Hepatocyte (in vitro differentiated cells): ENCODE measurements around the gene FSIP1. TPM values are rescaled to one million over a fixed set of nuclear protein-coding genes. Genes with fewer than 3 reads are reported as not detected.

Experiments
- DNase-seq: peaks from one replicate; pipeline ENCODE4 v3.0.0-alpha.2; 2016; ENCODE audit warnings: low spot score
- H2AFZ ChIP-seq: fragments of 200-600 bp; sonication (generic); 2 replicates; pipeline ENCODE4 v1.6.0; 2016; ENCODE audit warnings: antibody characterized with exemption, mild to moderate bottlenecking
- H3K27ac ChIP-seq: fragments of 200-600 bp; sonication (generic); 2 replicates; pipeline ENCODE4 v1.5.1; 2016; ENCODE audit warnings: mild to moderate bottlenecking
- H3K27me3 ChIP-seq: fragments of 200-600 bp; sonication (generic); 2 replicates; pipeline ENCODE4 v1.6.1; 2016
- H3K36me3 ChIP-seq: fragments of 200-600 bp; sonication (generic); replicated peaks from 2 replicates; pipeline ENCODE4 v1.5.1; 2016; ENCODE audit warnings: low read depth; ENCODE audit not compliant: insufficient read depth
- H3K4me1 ChIP-seq: fragments of 200-600 bp; sonication (generic); 2 replicates; pipeline ENCODE4 v1.5.1; 2016; ENCODE audit warnings: mild to moderate bottlenecking, moderate library complexity; ENCODE audit not compliant: insufficient read depth
- H3K4me2 ChIP-seq: fragments of 200-600 bp; sonication (generic); 2 replicates; pipeline ENCODE4 v1.6.0; 2016
- H3K4me3 ChIP-seq: fragments of 200-600 bp; sonication (generic); 2 replicates; pipeline ENCODE4 v1.5.1; 2016; ENCODE audit warnings: mild to moderate bottlenecking
- H3K79me2 ChIP-seq: fragments of 200-600 bp; sonication (generic); 2 replicates; pipeline ENCODE4 v1.6.0; 2017; ENCODE audit warnings: mild to moderate bottlenecking
- H3K9me2 ChIP-seq: fragments of 200-600 bp; sonication (generic); replicated peaks from 2 replicates; pipeline ENCODE4 v1.6.0; 2017; ENCODE audit warnings: mild to moderate bottlenecking; ENCODE audit not compliant: insufficient read depth
- H3K9me3 ChIP-seq: fragments of 200-600 bp; sonication (generic); 2 replicates; pipeline ENCODE4 v1.5.1; 2016; ENCODE audit warnings: low read depth, mild to moderate bottlenecking
- H4K20me1 ChIP-seq: fragments of 200-600 bp; sonication (generic); 2 replicates; pipeline ENCODE4 v1.6.0; 2016; ENCODE audit warnings: mild to moderate bottlenecking; ENCODE audit not compliant: insufficient read depth, poor library complexity, severe bottlenecking
- EZH2 ChIP-seq: fragments of 200-600 bp; sonication (generic); IDR thresholded peaks from 2 replicates; pipeline ENCODE4 v1.6.1; 2016; ENCODE audit warnings: antibody characterized with exemption, mild to moderate bottlenecking, borderline replicate concordance
- EZH2phosphoT487 ChIP-seq: fragments of 200-600 bp; sonication (generic); IDR thresholded peaks from one replicate; pipeline ENCODE4 v1.6.1; 2018; ENCODE audit warnings: antibody characterized with exemption, mild to moderate bottlenecking, low read depth, moderate library complexity; ENCODE audit not compliant: unreplicated experiment, severe bottlenecking
- WGBS: methylation state at CpG from one replicate; pipeline ENCODE4 v1.1.6; 2016; ENCODE audit warnings: low lambda C conversion rate; ENCODE audit errors: missing lambda C conversion rate; 5-methylcytosine and 5-hydroxymethylcytosine counted together
- polyA plus RNA-seq: library from polyadenylated mRNA; unstranded; fragments of >200 nt; fragmentation: Nextera tagmentation; extraction: Ambion mirVana; gene quantifications from 2 replicates; pipeline ENCODE4 v1.2.1, GENCODE V29; 2016
- total RNA-seq: library from RNA; depleted of rRNA; stranded (reverse); fragments of >200 nt; gene quantifications from 2 replicates; pipeline ENCODE4 v1.2.3, GENCODE V29; 2014
- TF ChIP-seq, protein P1 (sequence below): fragments of 200-600 bp; sonication (generic); IDR thresholded peaks from 2 replicates; pipeline ENCODE4 v1.5.1; 2016; ENCODE audit warnings: antibody characterized with exemption, mild to moderate bottlenecking; ENCODE audit not compliant: poor library complexity

Gene FSIP1
- total and polyA plus RNA-seq, 2 experiments from 2014 or later = 0.60 to 0.79 TPM

DNA sequence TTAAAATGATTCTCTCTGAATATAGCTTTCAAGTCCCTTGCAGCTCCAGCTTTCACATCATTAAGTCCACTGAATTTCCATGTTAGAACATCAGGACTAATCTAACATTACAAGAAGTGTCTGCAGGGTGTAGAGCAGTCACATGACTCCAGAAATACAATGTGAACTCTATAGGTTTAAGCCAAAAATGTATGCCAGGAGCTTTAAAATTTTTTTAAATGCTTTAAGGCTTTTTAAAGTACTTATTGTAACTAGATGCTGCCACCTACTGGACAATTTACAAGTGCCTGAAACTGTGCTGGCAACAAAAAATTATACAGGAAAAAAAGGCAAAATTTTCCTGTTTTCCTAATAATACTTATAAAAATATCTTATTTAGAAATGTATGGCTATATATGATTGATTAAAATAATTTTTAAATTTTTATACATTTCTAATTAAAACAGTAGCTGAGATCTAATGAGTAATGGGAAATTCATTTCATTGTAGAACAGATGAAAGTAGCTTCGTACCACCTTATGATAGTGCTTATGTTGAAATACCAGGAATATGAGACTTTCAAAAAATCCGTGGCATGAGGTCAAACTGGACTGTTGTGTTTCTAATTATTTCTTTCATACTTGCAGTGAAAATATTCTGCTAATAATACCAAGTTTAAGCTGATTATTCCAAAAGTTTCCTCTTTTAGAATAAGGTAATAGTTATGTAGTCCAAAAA, 25.7 kb downstream of the FSIP1 start:
- Histone ChIP-seq H3K4me1 (peaks cover 3% of the 10 kb centered on the region), H3K27ac (no peak overlapping the region), H3K9me3 (no peaks in the 10 kb centered on the region), H3K36me3 (no peaks in the 10 kb centered on the region), H3K79me2 (no peaks in the 10 kb centered on the region), H3K9me2 (no peaks in the 10 kb centered on the region), H4K20me1 (no peaks in the 10 kb centered on the region), H3K4me3 (no peak overlapping the region), H2AFZ (no peak overlapping the region), H3K27me3 (no peaks in the 10 kb centered on the region), H3K4me2 (no peak overlapping the region)
- no peak for TF ChIP-seq EZH2phosphoT487
- TF ChIP-seq EZH2 = no peak
- TF ChIP-seq, protein P1, sequence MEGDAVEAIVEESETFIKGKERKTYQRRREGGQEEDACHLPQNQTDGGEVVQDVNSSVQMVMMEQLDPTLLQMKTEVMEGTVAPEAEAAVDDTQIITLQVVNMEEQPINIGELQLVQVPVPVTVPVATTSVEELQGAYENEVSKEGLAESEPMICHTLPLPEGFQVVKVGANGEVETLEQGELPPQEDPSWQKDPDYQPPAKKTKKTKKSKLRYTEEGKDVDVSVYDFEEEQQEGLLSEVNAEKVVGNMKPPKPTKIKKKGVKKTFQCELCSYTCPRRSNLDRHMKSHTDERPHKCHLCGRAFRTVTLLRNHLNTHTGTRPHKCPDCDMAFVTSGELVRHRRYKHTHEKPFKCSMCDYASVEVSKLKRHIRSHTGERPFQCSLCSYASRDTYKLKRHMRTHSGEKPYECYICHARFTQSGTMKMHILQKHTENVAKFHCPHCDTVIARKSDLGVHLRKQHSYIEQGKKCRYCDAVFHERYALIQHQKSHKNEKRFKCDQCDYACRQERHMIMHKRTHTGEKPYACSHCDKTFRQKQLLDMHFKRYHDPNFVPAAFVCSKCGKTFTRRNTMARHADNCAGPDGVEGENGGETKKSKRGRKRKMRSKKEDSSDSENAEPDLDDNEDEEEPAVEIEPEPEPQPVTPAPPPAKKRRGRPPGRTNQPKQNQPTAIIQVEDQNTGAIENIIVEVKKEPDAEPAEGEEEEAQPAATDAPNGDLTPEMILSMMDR = peak; percentile 96
- WGBS = 50% methylated on average over 2 of the region's 2 CpGs
- DNase-seq = peak; percentile 89

DNA sequence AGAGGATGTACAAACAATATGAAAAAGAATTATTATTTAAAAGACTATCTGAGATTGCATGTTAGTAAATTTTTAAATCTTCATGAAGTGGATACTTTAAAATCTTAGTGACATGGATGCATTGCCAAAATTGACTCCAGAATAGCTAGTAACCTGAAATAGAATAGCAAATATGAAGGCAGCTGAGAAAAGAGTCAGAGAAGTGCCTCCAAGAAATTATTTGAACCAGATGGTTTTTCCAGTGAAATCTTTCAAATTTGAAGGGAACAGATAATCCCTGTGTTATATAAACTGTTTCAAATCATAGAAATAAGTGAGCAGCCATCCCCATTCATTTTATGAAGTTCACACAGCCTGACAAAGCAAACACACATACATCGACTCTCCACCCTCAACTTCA, 29.6 kb downstream of the FSIP1 start:
- DNase-seq = no peak
- 31% methylated on average over 1 of the region's 1 CpG for whole genome bisulfite sequencing
- H3K4me1 ChIP-seq = peaks cover 3% of the 10 kb centered on the region

DNA sequence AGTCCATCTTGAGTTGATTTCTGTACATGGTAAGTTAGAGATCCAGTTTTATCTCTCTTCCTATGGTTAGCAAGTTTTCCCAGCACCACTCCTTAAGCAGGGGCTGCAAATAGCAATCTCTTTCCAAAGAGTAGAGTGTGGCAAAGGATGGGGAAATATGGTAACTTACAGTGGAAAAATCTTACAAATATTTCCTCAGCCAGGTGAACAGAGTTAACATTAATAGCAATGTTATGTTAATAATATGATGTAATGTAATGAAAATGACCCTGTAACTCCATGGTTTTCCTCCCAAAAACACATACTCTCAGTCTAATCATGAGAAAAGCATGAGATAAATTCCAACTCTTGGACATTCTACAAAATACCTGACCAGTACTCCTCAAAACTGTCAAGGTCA, 30.4 kb downstream of the FSIP1 start:
- Histone ChIP-seq H2AFZ (no peak overlapping the region), H3K4me2 (no peak overlapping the region), H3K27me3 (no peaks in the 10 kb centered on the region), H3K79me2 (no peaks in the 10 kb centered on the region), H3K4me3 (no peak overlapping the region), H3K27ac (no peak overlapping the region), H3K4me1 (peaks cover 3% of the 10 kb centered on the region), H3K9me2 (no peaks in the 10 kb centered on the region), H4K20me1 (no peaks in the 10 kb centered on the region), H3K36me3 (no peaks in the 10 kb centered on the region), H3K9me3 (no peaks in the 10 kb centered on the region)
- DNase-seq = no peak
- no peak for TF ChIP-seq EZH2
- TF ChIP-seq EZH2phosphoT487 = no peak
- TF ChIP-seq, protein P1 = no peak

More for the DNA sequence above, 29.6 kb downstream of the FSIP1 start:
- Histone ChIP-seq H3K9me2 (no peaks in the 10 kb centered on the region), H3K4me3 (no peak overlapping the region), H3K4me2 (no peak overlapping the region), H3K27ac (no peak overlapping the region), H2AFZ (no peak overlapping the region), H3K36me3 (no peaks in the 10 kb centered on the region), H4K20me1 (no peaks in the 10 kb centered on the region), H3K9me3 (no peaks in the 10 kb centered on the region), H3K79me2 (no peaks in the 10 kb centered on the region), H3K27me3 (no peaks in the 10 kb centered on the region)
- TF ChIP-seq, protein P1 = no peak
- no peak for TF ChIP-seq EZH2
- TF ChIP-seq EZH2phosphoT487 = no peak
